Panc1 (cell line): ENCODE results near the gene TBXT. TPM values are rescaled to one million over a fixed set of nuclear protein-coding genes. Genes with fewer than 3 reads are reported as not detected.
"Not testable (repeated sequence)": the region's sequence is repeated elsewhere in the genome, so short reads cannot be mapped to it uniquely, and the experiment has no call there.

Experiments
- ATAC-seq: fragments of 200-7000 bp; cut with Tn5 transposase; 2 replicates; pipeline ENCODE4 v1.9.1; 2020; ENCODE audit warnings: mild to moderate bottlenecking, moderate library complexity
- BruUV-seq: library from RNA; stranded (reverse); fragments of 400-500 nt; replicated peaks from 2 replicates; lab custom pipeline; 2021; lab: Mats Ljungman, UMichigan
- CTCF ChIA-PET: fragments of 300-600 bp; sonication (Branson Sonifier 250); formaldehyde crosslinking; loops from one replicate; lab custom pipeline; 2022; ENCODE audit warnings: antibody characterized with exemption; lab: Charles Lee
- POLR2A ChIA-PET: fragments of 300-600 bp; sonication (Branson Sonifier 250); formaldehyde crosslinking; loops from one replicate; lab custom pipeline; 2022; ENCODE audit warnings: antibody characterized with exemption; lab: Charles Lee
- DNase-seq: peaks from one replicate; pipeline ENCODE4 v3.0.0-alpha.2; 2010; ENCODE audit warnings: low read depth, low spot score
- H3K27ac ChIP-seq: 2 replicates; pipeline ENCODE4 v1.5.1; 2011; ENCODE audit warnings: mild to moderate bottlenecking, low read length, inconsistent platforms
- H3K27me3 ChIP-seq: fragments of 200-500 bp; sonication (Bioruptor generic); 2 replicates; pipeline ENCODE4 v1.6.0; 2014; ENCODE audit warnings: low read length, inconsistent platforms; ENCODE audit not compliant: control insufficient read depth, insufficient read depth
- H3K36me3 ChIP-seq: fragments of 200-500 bp; sonication (Bioruptor generic); 2 replicates; pipeline ENCODE4 v1.5.1; 2014; ENCODE audit warnings: inconsistent platforms, mild to moderate bottlenecking, low read length, moderate library complexity; ENCODE audit not compliant: control insufficient read depth, insufficient read depth
- H3K4me1 ChIP-seq: 2 replicates; pipeline ENCODE4 v1.5.1; 2011; ENCODE audit warnings: inconsistent platforms, mild to moderate bottlenecking, low read length, moderate library complexity; ENCODE audit not compliant: control insufficient read depth, insufficient read depth
- H3K4me3 ChIP-seq, 2 experiments: 2 replicates each; pipeline ENCODE4 v1.5.1; 2011 to 2012; ENCODE audit warnings: low read depth in 2 of 2, low read length in 2 of 2, mild to moderate bottlenecking in 2 of 2, inconsistent platforms in 1 of 2, moderate library complexity in 1 of 2
- H3K9me3 ChIP-seq: fragments of 200-500 bp; sonication (Bioruptor generic); 2 replicates; pipeline ENCODE4 v1.5.1; 2014; ENCODE audit warnings: low read depth, mild to moderate bottlenecking, inconsistent platforms, low read length, moderate library complexity; ENCODE audit not compliant: control insufficient read depth, insufficient read depth
- POLR2AphosphoS5 ChIP-seq: IDR thresholded peaks from 2 replicates; pipeline ENCODE4 v1.6.1; 2012; ENCODE audit warnings: mild to moderate bottlenecking, low read depth, low read length, moderate library complexity
- SIN3A ChIP-seq: IDR thresholded peaks from 2 replicates; pipeline ENCODE4 v1.6.1; 2012; ENCODE audit warnings: low read depth, mild to moderate bottlenecking, low read length, moderate library complexity, borderline replicate concordance; ENCODE audit not compliant: insufficient read depth
- TCF7L2 ChIP-seq: IDR thresholded peaks from 2 replicates; pipeline ENCODE4 v1.6.1; 2011; ENCODE audit warnings: mild to moderate bottlenecking, low read depth, low read length, inconsistent platforms
- in situ Hi-C: cut with HindIII; loops from 2 replicates; pipeline ENCODE4 v1.10.0; 2016; ENCODE audit warnings: low sequenced_read_pairs, low pct_unique_long_range_greater_than_20kb
- intact Hi-C: fragments of 100-400 bp; cut with micrococcal nuclease; formaldehyde crosslinking; loops from one replicate; pipeline ENCODE4 v1.10.0; 2022; ENCODE audit not compliant: unreplicated experiment
- total RNA-seq: library from RNA; stranded (reverse); gene quantifications from one replicate; pipeline ENCODE4 v1.2.1, GENCODE V29; 2021; ENCODE audit not compliant: unreplicated experiment
- TF ChIP-seq, protein P1 (sequence below): fragments of 450-650 bp; IDR thresholded peaks from 2 replicates; pipeline ENCODE4 v1.5.1; 2017; ENCODE audit warnings: mild to moderate bottlenecking
- TF ChIP-seq, protein P2 (sequence below), 2 experiments: IDR thresholded peaks; 2 replicates each; pipeline ENCODE4 v1.6.1; 2011 to 2012; ENCODE audit warnings: low read depth in 2 of 2, control low read depth in 1 of 2, low read length in 1 of 2, mild to moderate bottlenecking in 1 of 2, moderate library complexity in 1 of 2; ENCODE audit not compliant: insufficient read depth in 1 of 2

The TBXT gene
- total RNA-seq, 1 experiment from 2014 or later: not detected

DNA sequence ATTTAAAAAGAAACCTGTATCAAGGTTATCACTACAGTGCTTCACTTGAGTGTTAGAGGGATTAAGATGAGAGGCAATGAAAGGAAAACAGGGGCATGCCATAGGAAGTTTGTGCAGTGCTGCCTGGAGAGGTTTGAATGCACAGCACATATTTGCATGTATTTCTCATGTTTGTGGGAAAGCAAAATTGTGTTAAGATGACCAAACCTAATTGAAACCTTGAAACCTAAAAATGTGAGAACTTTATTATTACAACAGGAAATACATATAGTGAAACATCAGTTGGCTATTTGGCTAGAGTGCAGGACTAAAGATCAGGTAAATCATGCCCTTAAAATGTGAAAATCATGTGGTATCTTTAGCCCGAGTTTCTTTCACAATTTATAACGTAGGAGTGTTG, 8.5 kb upstream of the TBXT start:
- no peak for DNase-seq
- Histone ChIP-seq H3K4me1 (no peaks in the 10 kb centered on the region), H3K4me3 (no peak overlapping the region), H3K9me3 (no peaks in the 10 kb centered on the region), H3K36me3 (no peaks in the 10 kb centered on the region), H3K27me3 (peaks cover 7% of the 10 kb centered on the region), H3K27ac (no peak overlapping the region)
- CTCF ChIA-PET: interaction anchor here (0.6 kb wide), 1 partner anchor 75 kb away, joined by 5 read pairs; no protein-coding TSS in a partner anchor
- in situ Hi-C loops: no loop called here
- intact Hi-C loops: no loop called here
- BruUV-seq: no TSS peak
- POLR2A ChIA-PET: no interaction called here
- TF ChIP-seq SIN3A (no peak), POLR2AphosphoS5 (no peak), TCF7L2 (no peak)
- TF ChIP-seq, protein P1, sequence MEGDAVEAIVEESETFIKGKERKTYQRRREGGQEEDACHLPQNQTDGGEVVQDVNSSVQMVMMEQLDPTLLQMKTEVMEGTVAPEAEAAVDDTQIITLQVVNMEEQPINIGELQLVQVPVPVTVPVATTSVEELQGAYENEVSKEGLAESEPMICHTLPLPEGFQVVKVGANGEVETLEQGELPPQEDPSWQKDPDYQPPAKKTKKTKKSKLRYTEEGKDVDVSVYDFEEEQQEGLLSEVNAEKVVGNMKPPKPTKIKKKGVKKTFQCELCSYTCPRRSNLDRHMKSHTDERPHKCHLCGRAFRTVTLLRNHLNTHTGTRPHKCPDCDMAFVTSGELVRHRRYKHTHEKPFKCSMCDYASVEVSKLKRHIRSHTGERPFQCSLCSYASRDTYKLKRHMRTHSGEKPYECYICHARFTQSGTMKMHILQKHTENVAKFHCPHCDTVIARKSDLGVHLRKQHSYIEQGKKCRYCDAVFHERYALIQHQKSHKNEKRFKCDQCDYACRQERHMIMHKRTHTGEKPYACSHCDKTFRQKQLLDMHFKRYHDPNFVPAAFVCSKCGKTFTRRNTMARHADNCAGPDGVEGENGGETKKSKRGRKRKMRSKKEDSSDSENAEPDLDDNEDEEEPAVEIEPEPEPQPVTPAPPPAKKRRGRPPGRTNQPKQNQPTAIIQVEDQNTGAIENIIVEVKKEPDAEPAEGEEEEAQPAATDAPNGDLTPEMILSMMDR: no peak
- ATAC-seq: no peak

DNA sequence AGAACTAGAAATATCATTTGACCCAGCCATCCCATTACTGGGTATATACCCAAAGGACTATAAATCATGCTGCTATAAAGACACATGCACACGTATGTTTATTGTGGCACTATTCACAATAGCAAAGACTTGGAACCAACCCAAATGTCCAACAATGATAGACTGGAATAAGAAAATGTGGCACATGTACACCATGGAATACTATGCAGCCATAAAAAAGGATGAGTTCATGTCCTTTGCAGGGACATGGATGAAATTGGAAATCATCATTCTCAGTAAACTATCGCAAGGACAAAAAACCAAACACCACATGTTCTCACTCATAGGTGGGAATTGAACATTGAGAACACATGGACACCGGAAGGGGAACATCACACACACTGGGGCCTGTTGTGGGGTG, 7.4 kb upstream of the TBXT start:
- H3K4me3 ChIP-seq, H3K27ac ChIP-seq, ATAC-seq, H3K4me1 ChIP-seq, in situ Hi-C loops, BruUV-seq, H3K9me3 ChIP-seq, CTCF ChIA-PET, H3K36me3 ChIP-seq, H3K27me3 ChIP-seq, POLR2A ChIA-PET, DNase-seq, intact Hi-C loops: not testable (repeated sequence)

DNA sequence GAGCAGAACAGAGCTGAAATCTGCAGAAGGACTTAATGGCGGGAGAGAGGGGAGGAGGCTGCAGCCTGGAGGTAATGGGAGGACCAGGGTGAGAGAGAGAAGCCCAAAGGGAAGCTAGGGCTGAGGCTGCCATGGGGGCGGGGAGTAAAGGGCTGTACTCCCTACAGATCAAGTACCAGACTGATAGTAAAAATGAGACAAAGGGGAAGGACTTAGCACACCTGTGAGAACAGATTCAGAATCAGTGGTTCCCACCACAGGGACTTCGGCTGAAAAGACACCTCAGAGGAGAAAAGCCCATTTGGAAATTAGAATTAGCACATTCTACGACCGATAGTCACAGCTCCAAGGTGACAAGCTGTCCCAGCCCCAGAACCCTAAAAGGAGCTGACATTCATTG, 6.4 kb upstream of the TBXT start:
- ChIA-PET CTCF (no interaction called here), POLR2A (no interaction called here)
- intact Hi-C loops (no loop called here), in situ Hi-C loops (no loop called here)
- Histone ChIP-seq H3K4me1 (no peaks in the 10 kb centered on the region), H3K27ac (no peak overlapping the region), H3K4me3 (no peak overlapping the region), H3K27me3 (peaks cover 10% of the 10 kb centered on the region), H3K36me3 (no peaks in the 10 kb centered on the region), H3K9me3 (no peaks in the 10 kb centered on the region)
- no peak for ATAC-seq
- no peak for DNase-seq
- no TSS peak for BruUV-seq
- no peak for TF ChIP-seq SIN3A
- TF ChIP-seq POLR2AphosphoS5: no peak
- TF ChIP-seq, protein P1: no peak
- no peak for TF ChIP-seq TCF7L2
- TF ChIP-seq, protein P2, sequence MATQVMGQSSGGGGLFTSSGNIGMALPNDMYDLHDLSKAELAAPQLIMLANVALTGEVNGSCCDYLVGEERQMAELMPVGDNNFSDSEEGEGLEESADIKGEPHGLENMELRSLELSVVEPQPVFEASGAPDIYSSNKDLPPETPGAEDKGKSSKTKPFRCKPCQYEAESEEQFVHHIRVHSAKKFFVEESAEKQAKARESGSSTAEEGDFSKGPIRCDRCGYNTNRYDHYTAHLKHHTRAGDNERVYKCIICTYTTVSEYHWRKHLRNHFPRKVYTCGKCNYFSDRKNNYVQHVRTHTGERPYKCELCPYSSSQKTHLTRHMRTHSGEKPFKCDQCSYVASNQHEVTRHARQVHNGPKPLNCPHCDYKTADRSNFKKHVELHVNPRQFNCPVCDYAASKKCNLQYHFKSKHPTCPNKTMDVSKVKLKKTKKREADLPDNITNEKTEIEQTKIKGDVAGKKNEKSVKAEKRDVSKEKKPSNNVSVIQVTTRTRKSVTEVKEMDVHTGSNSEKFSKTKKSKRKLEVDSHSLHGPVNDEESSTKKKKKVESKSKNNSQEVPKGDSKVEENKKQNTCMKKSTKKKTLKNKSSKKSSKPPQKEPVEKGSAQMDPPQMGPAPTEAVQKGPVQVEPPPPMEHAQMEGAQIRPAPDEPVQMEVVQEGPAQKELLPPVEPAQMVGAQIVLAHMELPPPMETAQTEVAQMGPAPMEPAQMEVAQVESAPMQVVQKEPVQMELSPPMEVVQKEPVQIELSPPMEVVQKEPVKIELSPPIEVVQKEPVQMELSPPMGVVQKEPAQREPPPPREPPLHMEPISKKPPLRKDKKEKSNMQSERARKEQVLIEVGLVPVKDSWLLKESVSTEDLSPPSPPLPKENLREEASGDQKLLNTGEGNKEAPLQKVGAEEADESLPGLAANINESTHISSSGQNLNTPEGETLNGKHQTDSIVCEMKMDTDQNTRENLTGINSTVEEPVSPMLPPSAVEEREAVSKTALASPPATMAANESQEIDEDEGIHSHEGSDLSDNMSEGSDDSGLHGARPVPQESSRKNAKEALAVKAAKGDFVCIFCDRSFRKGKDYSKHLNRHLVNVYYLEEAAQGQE (IDR thresholded peaks at IDR 0.05; ENCODE audit: insufficient read depth in 1 of 2, low read depth in 2 of 2, low read length in 1 of 2): no peak
